Fibroblast of peridontal ligament (primary cell): ENCODE measurements around the gene NOP16.

Source experiments
- DNase-seq: peaks from one replicate; pipeline ENCODE4 v3.0.0-alpha.2; 2010; ENCODE audit errors: extremely low read depth

The NOP16 gene

DNA sequence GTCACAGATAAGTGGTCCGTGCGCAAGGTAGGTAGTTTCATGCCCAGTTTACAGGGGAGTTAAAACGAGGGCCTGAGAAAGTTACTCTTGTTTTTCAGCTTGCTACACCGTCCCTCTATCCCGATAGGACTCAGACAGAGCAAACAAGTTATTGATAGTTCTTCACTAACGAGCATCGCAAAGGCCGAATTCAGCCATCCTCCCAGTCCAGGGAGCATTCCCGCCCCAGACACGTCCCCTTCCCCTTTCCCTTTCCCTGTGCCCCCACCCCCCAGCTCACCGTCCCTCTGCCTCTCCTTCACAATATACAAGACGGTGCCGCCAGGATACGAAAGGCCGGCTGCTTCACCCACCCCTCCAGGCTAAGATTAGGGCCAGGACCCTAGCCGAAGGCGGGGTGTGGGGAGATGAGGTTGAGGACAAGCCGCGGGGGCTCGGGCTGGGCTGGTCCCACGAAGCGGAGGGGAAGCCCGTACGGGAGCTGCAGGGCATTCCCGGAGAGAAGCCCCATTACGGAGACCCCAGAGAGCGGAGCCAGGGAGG is 27.4 kb downstream of the NOP16 start:
- DNase-seq: peak; percentile 18

- peak; percentile 11 for DNase-seq
These were observed 28.7 kb downstream of the NOP16 start for GRCh38 chr5:176359658-176360057.

DNA sequence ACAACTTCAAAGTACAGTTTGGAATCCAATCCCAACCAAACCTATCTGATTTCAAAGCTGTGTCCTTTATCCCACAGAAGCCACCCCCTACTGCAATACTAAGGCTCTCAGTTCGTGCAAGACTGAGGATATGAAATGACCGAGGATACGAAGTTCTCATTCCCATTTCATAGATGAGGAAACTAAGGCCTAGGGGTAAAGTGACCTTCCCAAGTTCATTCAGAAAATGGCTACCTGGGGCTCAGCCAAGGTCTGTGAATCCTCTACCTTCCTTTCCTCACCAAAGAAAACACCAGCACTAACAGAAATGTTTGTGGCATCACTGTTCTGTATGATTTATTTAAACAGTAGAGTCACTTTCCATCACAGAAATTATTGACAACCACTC is 32.2 kb downstream of the NOP16 start:
- no peak for DNase-seq

DNA sequence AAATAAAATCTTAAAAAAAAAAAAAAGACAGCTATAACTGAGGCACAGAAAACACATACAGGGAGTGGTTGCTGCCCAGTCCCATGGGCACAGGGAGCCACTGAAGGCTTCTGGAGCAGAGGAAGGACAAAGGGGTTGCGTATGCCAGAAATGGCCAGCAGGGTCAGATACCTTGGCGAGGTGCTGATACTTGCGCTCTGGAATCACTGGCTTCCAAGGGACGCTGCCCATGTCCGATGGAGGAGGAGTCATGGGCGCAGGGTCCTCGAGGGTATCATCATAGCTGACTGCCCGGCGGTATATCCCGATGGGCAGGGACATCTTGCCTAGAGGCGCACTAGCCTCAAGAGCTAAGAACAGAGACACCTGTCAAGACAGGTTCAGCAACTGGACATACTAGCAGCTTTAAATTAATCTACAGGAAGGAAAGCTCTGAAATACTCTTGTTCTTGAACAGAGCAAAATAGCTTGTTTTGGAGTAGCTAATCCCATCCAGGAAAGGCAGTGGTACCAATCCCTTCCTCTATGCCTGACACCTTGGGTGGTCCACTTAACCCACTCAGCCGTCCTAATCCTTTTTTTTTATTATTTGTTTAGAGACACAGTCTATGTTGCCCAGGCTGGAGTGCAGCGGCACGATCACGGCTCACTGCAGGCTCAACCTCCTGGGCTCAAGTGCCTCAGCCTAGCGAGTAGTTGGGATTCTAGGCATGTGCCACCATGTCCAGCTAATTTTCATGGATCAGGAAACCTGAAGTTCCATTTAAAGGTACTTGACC is 32.8 kb downstream of the NOP16 start:
- DNase-seq: no peak

- DNase-seq: no peak
These were observed 34.9 kb downstream of the NOP16 start for GRCh38 chr5:176353533-176353932.

- DNase-seq: no peak
These were observed 36.1 kb downstream of the NOP16 start for GRCh38 chr5:176352116-176352878.

GRCh38 chr5:176350416-176350815 is 38.0 kb downstream of the NOP16 start:
- DNase-seq: no peak

DNA sequence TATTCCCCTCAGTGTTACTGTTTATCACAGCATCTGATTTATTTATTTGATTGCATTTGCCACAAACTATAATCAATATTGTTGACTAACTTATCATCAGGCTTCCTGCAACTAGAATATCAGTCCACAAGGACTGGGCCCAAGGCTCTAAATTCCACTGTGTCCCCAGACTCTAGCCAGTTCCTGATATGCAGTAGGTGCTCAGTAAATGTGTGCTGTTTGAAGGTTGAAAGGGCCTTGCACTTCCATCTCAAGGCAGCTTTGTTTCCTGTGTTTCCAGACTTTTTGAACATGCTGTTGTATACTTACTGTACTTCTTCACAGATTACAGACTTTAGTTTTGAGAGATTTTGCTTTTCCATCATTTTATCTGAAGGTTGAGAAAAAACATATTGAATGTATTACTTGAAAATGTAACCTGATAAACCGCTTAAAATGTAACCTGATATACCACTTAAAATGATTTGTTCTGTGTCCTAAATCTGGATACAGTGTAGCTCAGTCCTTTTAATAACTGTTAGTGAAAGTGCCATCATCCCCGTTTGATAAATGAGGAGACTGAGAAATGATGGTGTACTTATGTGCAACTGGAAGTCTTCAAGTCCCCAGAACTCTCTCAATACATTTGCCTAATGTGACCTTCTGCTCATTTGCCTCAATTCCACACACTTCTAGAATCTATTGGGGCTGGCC is 45.5 kb downstream of the NOP16 start:
- no peak for DNase-seq

GRCh38 chr5:176342158-176342483 is 46.3 kb downstream of the NOP16 start:
- no peak for DNase-seq

DNA sequence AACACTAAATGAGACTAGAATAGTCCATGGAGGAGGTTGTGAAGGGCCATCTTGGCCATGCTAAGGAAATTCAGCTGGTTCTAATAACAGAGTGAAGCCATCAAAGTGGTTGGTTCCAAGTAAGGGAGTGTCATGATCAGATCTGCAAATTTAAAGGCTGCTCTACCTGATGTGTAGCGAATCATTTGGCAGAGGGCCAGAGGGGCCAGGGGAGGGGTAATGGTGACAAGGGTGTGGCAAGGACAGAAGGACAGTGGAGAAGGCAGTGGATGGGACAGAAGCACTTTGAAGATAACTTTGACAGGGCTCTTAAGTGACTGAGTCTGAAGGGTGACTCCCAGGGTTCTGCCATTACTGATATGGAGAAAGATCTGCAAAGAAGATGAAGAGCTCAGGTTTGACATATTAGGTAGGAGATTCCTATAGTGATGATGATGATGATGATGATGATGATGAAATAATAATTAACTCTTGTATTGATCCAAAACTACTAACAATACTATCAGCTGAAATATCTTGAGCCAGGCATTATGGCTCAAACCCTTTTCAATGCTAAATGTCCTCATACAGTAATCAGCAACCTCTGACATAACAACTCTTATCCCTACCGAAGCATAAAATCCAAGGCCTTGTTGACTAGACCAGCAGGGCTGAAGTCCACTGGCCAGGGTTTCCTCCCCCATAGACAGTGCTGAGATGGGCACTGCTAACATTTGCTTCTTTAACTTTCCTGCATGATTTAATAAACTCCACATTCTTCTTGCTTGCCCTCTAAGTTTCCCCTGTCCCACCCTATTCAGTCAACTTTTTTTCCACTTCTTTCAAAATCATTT is 46.9 kb downstream of the NOP16 start:
- DNase-seq: no peak

- no peak for DNase-seq
These were observed 49.1 kb downstream of the NOP16 start for GRCh38 chr5:176339304-176339703.

- DNase-seq: no peak
These were observed 50.5 kb downstream of the NOP16 start for GRCh38 chr5:176337913-176338312.

DNA sequence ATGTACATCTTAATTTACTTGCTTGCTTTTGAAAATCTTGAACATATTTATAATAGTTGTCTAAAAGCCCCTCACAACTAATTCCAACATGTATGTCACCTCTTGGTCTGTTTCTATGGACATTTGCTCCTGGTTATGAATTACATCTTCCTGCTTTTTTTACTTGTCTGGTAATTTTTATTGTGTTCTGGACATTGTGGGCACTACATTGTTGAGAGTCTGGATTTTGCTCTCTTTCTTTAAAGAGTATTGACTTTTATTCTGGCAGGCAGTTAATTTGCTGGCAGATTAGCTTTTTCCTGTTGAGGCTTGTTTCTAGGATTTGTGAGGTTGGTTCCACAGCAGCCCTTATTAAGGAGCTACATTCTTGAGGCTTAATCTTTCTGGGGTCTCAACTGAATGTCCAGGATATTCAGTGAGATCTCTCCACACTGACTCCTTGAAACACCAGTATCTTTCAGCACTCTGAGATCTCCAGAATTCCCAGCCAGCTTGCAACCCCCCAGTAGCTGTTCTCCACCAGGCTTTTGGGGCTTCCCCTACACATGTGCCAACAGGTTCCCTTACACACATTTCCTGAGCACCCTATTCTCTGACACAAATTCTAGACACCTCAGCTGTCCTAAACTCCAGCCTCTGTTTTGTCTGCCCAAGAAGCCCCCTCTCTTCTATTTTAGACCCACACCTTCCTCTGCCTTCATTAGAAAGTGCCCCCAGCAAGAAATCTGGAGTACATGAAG is 54.2 kb downstream of the NOP16 start:
- no peak for DNase-seq
